Measurements from ENCODE around the gene ULK1.

Gene ULK1

GRCh38 chr12:131920157-131920508 is 25.7 kb downstream of the ULK1 start:
- FAIRE-seq (no peak), DNase-seq (ENCODE audit: insufficient read length, low spot score) (no peak)
- TF ChIP-seq, protein P1, sequence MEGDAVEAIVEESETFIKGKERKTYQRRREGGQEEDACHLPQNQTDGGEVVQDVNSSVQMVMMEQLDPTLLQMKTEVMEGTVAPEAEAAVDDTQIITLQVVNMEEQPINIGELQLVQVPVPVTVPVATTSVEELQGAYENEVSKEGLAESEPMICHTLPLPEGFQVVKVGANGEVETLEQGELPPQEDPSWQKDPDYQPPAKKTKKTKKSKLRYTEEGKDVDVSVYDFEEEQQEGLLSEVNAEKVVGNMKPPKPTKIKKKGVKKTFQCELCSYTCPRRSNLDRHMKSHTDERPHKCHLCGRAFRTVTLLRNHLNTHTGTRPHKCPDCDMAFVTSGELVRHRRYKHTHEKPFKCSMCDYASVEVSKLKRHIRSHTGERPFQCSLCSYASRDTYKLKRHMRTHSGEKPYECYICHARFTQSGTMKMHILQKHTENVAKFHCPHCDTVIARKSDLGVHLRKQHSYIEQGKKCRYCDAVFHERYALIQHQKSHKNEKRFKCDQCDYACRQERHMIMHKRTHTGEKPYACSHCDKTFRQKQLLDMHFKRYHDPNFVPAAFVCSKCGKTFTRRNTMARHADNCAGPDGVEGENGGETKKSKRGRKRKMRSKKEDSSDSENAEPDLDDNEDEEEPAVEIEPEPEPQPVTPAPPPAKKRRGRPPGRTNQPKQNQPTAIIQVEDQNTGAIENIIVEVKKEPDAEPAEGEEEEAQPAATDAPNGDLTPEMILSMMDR (IDR thresholded peaks at IDR 0.05; ENCODE audit: insufficient read depth, missing control alignments) = no peak

- TF ChIP-seq, protein P1 (IDR thresholded peaks at IDR 0.05; ENCODE audit: insufficient read depth, missing control alignments) = no peak
- DNase-seq (ENCODE audit: insufficient read length, low spot score) (no peak), FAIRE-seq (no peak)
These were observed 26.7 kb downstream of the ULK1 start for GRCh38 chr12:131920902-131921840.

- FAIRE-seq = no peak
- DNase-seq (ENCODE audit: insufficient read length, low spot score) = no peak
- TF ChIP-seq, protein P1 (IDR thresholded peaks at IDR 0.05; ENCODE audit: insufficient read depth, missing control alignments) = no peak
These were observed 27.7 kb downstream of the ULK1 start for GRCh38 chr12:131921866-131922769.

DNA sequence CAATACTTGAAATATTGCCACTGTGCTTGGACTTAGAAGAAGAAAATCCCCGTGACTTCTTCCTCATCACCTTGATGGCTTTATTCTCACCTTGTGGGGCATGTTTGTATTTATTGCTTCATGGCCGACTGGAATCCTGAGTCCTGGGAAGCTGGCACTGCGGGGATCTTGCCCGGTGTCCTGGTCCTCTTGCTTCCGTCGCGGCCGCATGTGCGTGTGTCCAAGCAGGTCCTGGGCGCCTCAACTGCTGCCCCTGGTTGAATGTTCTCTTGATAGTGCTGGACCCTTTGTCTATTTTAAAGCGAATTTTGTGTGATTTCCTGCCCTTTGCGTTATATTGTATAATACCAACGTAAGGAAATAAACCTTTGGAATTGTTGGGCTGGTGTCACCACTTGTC is 28.4 kb downstream of the ULK1 start:
- FAIRE-seq (no peak), DNase-seq (ENCODE audit: insufficient read length, low spot score) (no peak)
- TF ChIP-seq, protein P1 (IDR thresholded peaks at IDR 0.05; ENCODE audit: insufficient read depth, missing control alignments) = no peak

GRCh38 chr12:131923260-131923659 is 28.8 kb downstream of the ULK1 start:
- no peak for FAIRE-seq

GRCh38 chr12:131927110-131928079 is 33.0 kb downstream of the ULK1 start:
- FAIRE-seq = no peak
- TF ChIP-seq, protein P1 (IDR thresholded peaks at IDR 0.05; ENCODE audit: insufficient read depth, missing control alignments) = no peak
- DNase-seq (ENCODE audit: insufficient read length, low spot score) = no peak

More at GRCh38 chr12:131923260-131923659, 28.8 kb downstream of the ULK1 start:
- DNase-seq (ENCODE audit: insufficient read length, low spot score) = no peak
- TF ChIP-seq, protein P1 (IDR thresholded peaks at IDR 0.05; ENCODE audit: insufficient read depth, missing control alignments) = no peak

All from D721Med (cell line).